Esophagus squamous epithelium (tissue), 5 donors: ENCODE data around the gene NPEPL1. TPM values are rescaled to one million over a fixed set of nuclear protein-coding genes. Genes with fewer than 3 reads are reported as not detected.

ENCODE experiments used
- DNase-seq: peaks from one replicate; lab custom pipeline; 2025; lab: John Stamatoyannopoulos, UW
- H3K27ac ChIP-seq, 4 donors: fragments of 200-600 bp; sonication (generic); one replicate each; pipeline ENCODE4 v1.5.1; 2016 to 2019; ENCODE audit warnings: mild to moderate bottlenecking in 1 of 4
- H3K27me3 ChIP-seq, 4 donors: fragments of 200-600 bp; sonication (generic); 1 replicate in 3 of 4; 2 replicates in 1 of 4; pipeline versions ENCODE4 v1.5.1 to v1.6.0; 2017 to 2021; ENCODE audit warnings: antibody characterized with exemption in 1 of 4
- H3K36me3 ChIP-seq, 3 donors: fragments of 200-600 bp; sonication (generic); one replicate each; pipeline ENCODE4 v1.5.1; 2016 to 2019
- H3K4me1 ChIP-seq, 3 donors: fragments of 200-600 bp; sonication (generic); one replicate each; pipeline ENCODE4 v1.5.1; 2017 to 2019
- H3K4me3 ChIP-seq, 4 donors: fragments of 200-600 bp; sonication (generic); 1 replicate in 3 of 4; 2 replicates in 1 of 4; pipeline ENCODE4 v1.5.1; 2016 to 2019; ENCODE audit warnings: mild to moderate bottlenecking in 2 of 4, moderate library complexity in 1 of 4
- H3K9me3 ChIP-seq, 3 donors: fragments of 200-600 bp; sonication (generic); one replicate each; pipeline ENCODE4 v1.5.1; 2016 to 2019
- POLR2A ChIP-seq, 4 donors: fragments of 450-650 bp; IDR thresholded peaks; one replicate each; pipeline ENCODE4 v1.6.1; 2017; ENCODE audit warnings: antibody characterized with exemption in 4 of 4, mild to moderate bottlenecking in 4 of 4, moderate library complexity in 3 of 4
- WGBS, 2 donors: methylation state at CpG; one replicate each; pipeline ENCODE4 v1.1.5; 2018; 5-methylcytosine and 5-hydroxymethylcytosine counted together
- intact Hi-C: fragments of 100-400 bp; cut with DNase I; formaldehyde crosslinking; loops from one replicate; pipeline ENCODE4 v1.15.0; 2022
- total RNA-seq, 4 donors: library from RNA; depleted of rRNA; stranded (reverse); fragments of >200 nt; gene quantifications; one replicate each; pipeline ENCODE4 v1.1.0, GENCODE V29; 2016
- TF ChIP-seq, protein P1 (sequence below), 6 experiments: fragments of 450-650 bp in 4 of 6; fragments of 200-600 bp in 2 of 6; sonication (generic) in 2 of 6; IDR thresholded peaks; one replicate each; pipeline ENCODE4 v1.5.1; 2016 to 2019; ENCODE audit warnings: antibody characterized with exemption in 6 of 6, mild to moderate bottlenecking in 4 of 6, moderate library complexity in 4 of 6
- donor health status: DM: yes; HTN: yes; CAD: no.

The NPEPL1 gene
- total RNA-seq, 4 donors from 2014 or later, result 16.7 to 36.0 (median 21.0) TPM

DNA sequence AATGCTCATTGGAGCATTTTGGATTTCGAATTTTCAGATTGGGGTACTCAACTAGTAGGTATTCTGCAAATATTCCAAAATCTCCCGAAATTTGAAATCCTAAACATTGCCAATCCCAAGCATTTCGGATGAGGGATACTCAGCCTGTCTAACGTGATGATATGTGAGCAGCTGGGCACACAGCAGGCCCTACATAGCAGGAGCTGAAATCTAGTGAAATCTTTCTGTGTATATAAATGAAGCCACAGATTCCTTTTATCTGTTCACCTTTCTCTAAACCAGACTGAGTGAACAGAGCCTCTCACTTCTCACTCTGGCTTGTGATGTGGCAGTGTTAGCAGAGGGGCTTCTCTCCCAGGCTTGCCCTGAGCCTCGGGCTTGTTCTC lies 23.7 kb upstream of the NPEPL1 start:
- H3K4me3 ChIP-seq, result no peak overlapping the region
- H3K27me3 ChIP-seq, result no peaks in the 10 kb centered on the region
- 77 to 82% methylated on average over 5 of the region's 5 CpGs for WGBS, 2 donors
- peaks cover 0 to 11% (median 0%) of the 10 kb centered on the region in 3 donors for H3K4me1 ChIP-seq
- intact Hi-C loops, result no loop called here
- H3K36me3 ChIP-seq, result peaks cover 0 to 92% (median 17%) of the 10 kb centered on the region in 3 donors
- TF ChIP-seq POLR2A (IDR thresholded peaks at IDR 0.05), result no peak
- TF ChIP-seq, protein P1, sequence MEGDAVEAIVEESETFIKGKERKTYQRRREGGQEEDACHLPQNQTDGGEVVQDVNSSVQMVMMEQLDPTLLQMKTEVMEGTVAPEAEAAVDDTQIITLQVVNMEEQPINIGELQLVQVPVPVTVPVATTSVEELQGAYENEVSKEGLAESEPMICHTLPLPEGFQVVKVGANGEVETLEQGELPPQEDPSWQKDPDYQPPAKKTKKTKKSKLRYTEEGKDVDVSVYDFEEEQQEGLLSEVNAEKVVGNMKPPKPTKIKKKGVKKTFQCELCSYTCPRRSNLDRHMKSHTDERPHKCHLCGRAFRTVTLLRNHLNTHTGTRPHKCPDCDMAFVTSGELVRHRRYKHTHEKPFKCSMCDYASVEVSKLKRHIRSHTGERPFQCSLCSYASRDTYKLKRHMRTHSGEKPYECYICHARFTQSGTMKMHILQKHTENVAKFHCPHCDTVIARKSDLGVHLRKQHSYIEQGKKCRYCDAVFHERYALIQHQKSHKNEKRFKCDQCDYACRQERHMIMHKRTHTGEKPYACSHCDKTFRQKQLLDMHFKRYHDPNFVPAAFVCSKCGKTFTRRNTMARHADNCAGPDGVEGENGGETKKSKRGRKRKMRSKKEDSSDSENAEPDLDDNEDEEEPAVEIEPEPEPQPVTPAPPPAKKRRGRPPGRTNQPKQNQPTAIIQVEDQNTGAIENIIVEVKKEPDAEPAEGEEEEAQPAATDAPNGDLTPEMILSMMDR (IDR thresholded peaks at IDR 0.05), result no peak
- H3K9me3 ChIP-seq, result no peaks in the 10 kb centered on the region
- no peak for DNase-seq
- H3K27ac ChIP-seq, result peak overlapping the region in 2 of 4 donors; percentile 0 to 16

DNA sequence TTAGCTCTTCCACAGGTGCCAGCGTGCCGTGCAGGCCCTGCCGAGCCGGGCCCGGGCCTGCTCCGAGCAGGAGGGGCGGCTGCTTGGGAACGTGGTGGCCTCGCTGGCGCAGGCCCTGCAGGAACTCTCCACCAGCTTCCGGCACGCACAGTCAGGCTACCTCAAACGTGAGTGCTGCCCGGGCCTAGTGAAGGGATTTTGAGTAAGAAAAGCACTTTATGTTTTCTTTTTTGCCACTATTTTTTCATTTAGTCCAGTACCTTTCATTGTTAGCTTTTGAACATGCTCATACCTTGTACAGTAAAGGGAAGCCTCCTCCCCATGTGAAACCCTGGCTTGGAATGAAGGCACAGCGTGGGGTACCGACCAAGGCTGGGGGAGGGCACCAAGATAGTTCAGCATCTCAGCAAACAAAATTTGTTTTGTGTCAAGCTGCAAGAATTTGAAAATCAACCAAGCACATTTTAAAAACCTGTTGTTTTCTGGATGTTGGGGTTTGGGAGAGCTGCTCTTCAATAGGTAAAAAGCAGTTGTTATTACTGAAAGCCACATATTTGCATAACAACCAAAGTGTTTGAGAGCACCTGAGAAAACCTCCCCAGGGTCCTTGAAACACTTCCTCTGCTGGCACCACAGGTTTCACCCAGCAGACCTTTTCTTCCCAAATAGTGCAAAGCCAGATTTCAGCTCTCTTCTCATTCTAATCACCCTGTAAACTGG lies 23.2 kb upstream of the NPEPL1 start:
- no peak overlapping the region for H3K4me3 ChIP-seq
- no peaks in the 10 kb centered on the region for H3K9me3 ChIP-seq
- no peak for DNase-seq
- H3K4me1 ChIP-seq, result peaks cover 0 to 11% (median 0%) of the 10 kb centered on the region in 3 donors
- H3K27me3 ChIP-seq, result no peaks in the 10 kb centered on the region
- H3K36me3 ChIP-seq, result peaks cover 0 to 92% (median 17%) of the 10 kb centered on the region in 3 donors
- intact Hi-C loops, result no loop called here
- peak overlapping the region in 2 of 4 donors; percentile 0 to 16 for H3K27ac ChIP-seq
- WGBS, 2 donors, result 66% methylated on average over 6 to 8 of the region's 16 CpGs
- TF ChIP-seq POLR2A (IDR thresholded peaks at IDR 0.05), result no peak
- TF ChIP-seq, protein P1 (IDR thresholded peaks at IDR 0.05), result no peak

DNA sequence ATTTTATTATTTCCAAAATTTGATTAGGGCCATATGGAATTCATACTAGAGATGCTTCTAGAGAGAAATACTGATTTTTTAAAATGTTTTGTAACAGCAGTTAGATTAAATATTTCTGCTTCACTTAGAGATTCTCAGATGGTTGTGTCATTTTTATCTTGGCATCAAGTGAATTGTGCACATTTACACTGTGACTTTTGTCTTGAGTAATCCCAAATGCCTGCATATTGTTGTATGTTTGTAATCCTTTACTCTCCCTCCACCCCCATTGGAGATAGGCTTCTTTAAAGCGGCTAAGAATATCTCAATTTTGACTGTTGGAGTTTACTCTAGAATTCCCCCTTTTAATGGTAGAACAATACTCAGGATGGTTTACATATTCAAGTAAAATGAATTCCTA lies 22.5 kb upstream of the NPEPL1 start:
- intact Hi-C loops, result no loop called here
- H3K27me3 ChIP-seq, result no peaks in the 10 kb centered on the region
- H3K4me1 ChIP-seq, result peaks cover 0 to 11% (median 0%) of the 10 kb centered on the region in 3 donors
- DNase-seq, result no peak
- TF ChIP-seq, protein P1 (IDR thresholded peaks at IDR 0.05), result no peak
- no peak for TF ChIP-seq POLR2A (IDR thresholded peaks at IDR 0.05)
- peaks cover 2 to 92% (median 19%) of the 10 kb centered on the region in 3 donors for H3K36me3 ChIP-seq
- no peak overlapping the region for H3K4me3 ChIP-seq
- WGBS, 2 donors, result 84 to 95% methylated on average over 1 of the region's 1 CpG
- H3K27ac ChIP-seq, result no peak overlapping the region
- H3K9me3 ChIP-seq, result no peaks in the 10 kb centered on the region

DNA sequence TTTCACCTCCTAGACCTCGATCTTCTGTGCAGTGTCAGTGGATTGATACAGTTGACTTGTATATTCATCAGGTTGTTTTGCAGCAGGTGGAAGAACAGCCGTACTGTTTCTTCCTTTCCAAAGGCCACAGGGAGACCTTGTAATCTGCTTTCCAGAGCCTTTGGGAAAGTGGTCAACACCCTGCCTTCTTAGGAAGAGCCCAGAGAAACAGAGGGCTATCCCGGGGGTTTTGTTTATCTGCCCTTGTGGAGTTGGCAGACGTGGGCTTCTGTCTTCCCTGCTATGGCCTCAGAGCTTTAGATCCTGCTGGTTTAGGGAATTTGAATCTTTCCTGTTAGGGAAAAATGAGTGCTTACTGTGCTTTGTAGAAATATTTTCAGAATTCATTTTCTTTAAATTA lies 21.9 kb upstream of the NPEPL1 start:
- no peak for TF ChIP-seq POLR2A (IDR thresholded peaks at IDR 0.05)
- TF ChIP-seq, protein P1 (IDR thresholded peaks at IDR 0.05), result no peak
- peaks cover 8 to 92% (median 25%) of the 10 kb centered on the region in 3 donors for H3K36me3 ChIP-seq
- no peak overlapping the region for H3K4me3 ChIP-seq
- 63 to 68% methylated on average over 4 of the region's 4 CpGs for WGBS, 2 donors
- no peaks in the 10 kb centered on the region for H3K9me3 ChIP-seq
- H3K27me3 ChIP-seq, result no peaks in the 10 kb centered on the region
- peaks cover 0 to 11% (median 0%) of the 10 kb centered on the region in 3 donors for H3K4me1 ChIP-seq
- H3K27ac ChIP-seq, result no peak overlapping the region
- no peak for DNase-seq
- intact Hi-C loops, result no loop called here

DNA sequence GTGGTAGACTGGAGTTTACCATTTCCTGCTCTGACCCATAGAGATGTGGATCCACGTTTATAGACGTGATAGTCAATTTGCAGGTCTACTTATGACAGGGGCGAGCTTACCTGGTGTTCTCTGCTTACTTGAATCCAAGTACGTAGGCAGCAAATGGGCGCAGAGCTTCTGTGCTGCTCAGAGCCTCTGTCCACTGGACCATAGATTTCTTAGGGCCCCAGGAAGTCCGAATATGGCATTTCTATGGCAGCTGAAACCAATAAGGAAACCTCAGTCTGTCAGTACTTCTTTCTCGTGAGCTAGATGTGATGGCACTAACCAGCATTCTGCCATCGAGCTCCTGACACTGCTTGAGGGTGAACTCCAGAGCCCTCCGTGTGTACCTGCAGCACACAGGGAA lies 19.5 kb upstream of the NPEPL1 start:
- intact Hi-C loops, result no loop called here
- H3K36me3 ChIP-seq, result peaks cover 15 to 94% (median 34%) of the 10 kb centered on the region in 3 donors
- no peak for DNase-seq
- TF ChIP-seq, protein P1 (IDR thresholded peaks at IDR 0.05), result no peak
- no peak for TF ChIP-seq POLR2A (IDR thresholded peaks at IDR 0.05)
- H3K4me3 ChIP-seq, result no peak overlapping the region
- no peaks in the 10 kb centered on the region for H3K9me3 ChIP-seq
- no peak overlapping the region for H3K27ac ChIP-seq
- H3K27me3 ChIP-seq, result no peaks in the 10 kb centered on the region
- WGBS, 2 donors, result 94 to 97% methylated on average over 6 to 9 of the region's 9 CpGs
- peaks cover 0 to 11% (median 0%) of the 10 kb centered on the region in 3 donors for H3K4me1 ChIP-seq
